K562 (cell line): ENCODE measurements around the gene DIS3L2. TPM values are rescaled to one million over a fixed set of nuclear protein-coding genes. Genes with fewer than 3 reads are reported as not detected.

ENCODE experiments used
- ATF3 ChIP-seq, 2 experiments: fragments of 450-650 bp in 1 of 2; sonication (generic) in 1 of 2; formaldehyde crosslinking in 1 of 2; IDR thresholded peaks in 1 of 2; conservative IDR thresholded peaks in 1 of 2; 2 replicates each; pipeline versions ENCODE4 v1.6.1 to v1.8.1; 2016 to 2023; ENCODE audit warnings: mild to moderate bottlenecking in 2 of 2, moderate library complexity in 2 of 2, inconsistent platforms in 1 of 2, missing genetic modification reagents in 1 of 2
- CBX2 ChIP-seq: fragments of 200-600 bp; sonication (generic); IDR thresholded peaks from one replicate; pipeline ENCODE4 v1.6.1; 2012; ENCODE audit warnings: mild to moderate bottlenecking, low read length, inconsistent platforms; ENCODE audit not compliant: insufficient read depth, poor library complexity, severe bottlenecking
- NUFIP1 ChIP-seq: fragments of 450-650 bp; IDR thresholded peaks from 2 replicates; pipeline ENCODE4 v1.6.1; 2018; ENCODE audit not compliant: partially characterized antibody
- PRDM10 ChIP-seq: fragments of 450-650 bp; IDR thresholded peaks from 2 replicates; pipeline ENCODE4 v1.6.1; 2018; ENCODE audit not compliant: partially characterized antibody
- polyA plus RNA-seq, 8 experiments: library from polyadenylated mRNA; depleted of rRNA in 4 of 8; stranded (reverse) in 5 of 8; unstranded in 3 of 8; fragments of >200 nt; fragmentation: Nextera tagmentation in 2 of 8; fragmentation: Illumina TruSeq in 1 of 8; extraction: Ambion mirVana in 2 of 8; extraction: Trizol in 1 of 8; gene quantifications; 2 replicates each; pipeline versions ENCODE4 v1.2.1 to v1.2.3, GENCODE V29; 2011 to 2014; ENCODE audit warnings: inconsistent platforms in 1 of 8, missing spikeins in 1 of 8
- total RNA-seq, 7 experiments: library from RNA; depleted of rRNA in 6 of 7; stranded (reverse); fragments of >200 nt in 6 of 7; fragmentation: Illumina TruSeq in 2 of 7; extraction: Trizol in 2 of 7; gene quantifications; 2 replicates each; pipeline versions ENCODE4 v1.2.1 to v1.2.3, GENCODE V29; 2011 to 2021; ENCODE audit warnings: low replicate concordance in 1 of 7

DIS3L2 gene
- total and polyA plus RNA-seq, 9 of the 15 experiments (the other 6 are each of a cell fraction or from before 2014, with no cell fraction given), result 1.5 to 19.2 (median 11.2) TPM

GRCh38 chr2:232351686-232352510, 390.4 kb downstream of the DIS3L2 start (continued):
- no peak for TF ChIP-seq ATF3 (IDR thresholded peaks at IDR 0.05)
- no peak for TF ChIP-seq ATF3 (CRISPR knock-in tag; conservative IDR thresholded peaks at IDR 0.05)
- no peak for TF ChIP-seq NUFIP1
- no peak for TF ChIP-seq PRDM10
- TF ChIP-seq CBX2, result no peak
- TF ChIP-seq, all 486 proteins: peak for 0
